Thyroid gland (tissue), 4 donors: ENCODE results near the gene STK10. TPM values are rescaled to one million over a fixed set of nuclear protein-coding genes. Genes with fewer than 3 reads are reported as not detected.

Experiments used
- DNase-seq, 2 donors: peaks; one replicate each; pipeline ENCODE4 v3.0.0-alpha.2; 2019
- H3K27ac ChIP-seq, 3 donors: fragments of 200-600 bp; sonication (generic); 1 replicate in 2 of 3; 2 replicates in 1 of 3; pipeline ENCODE4 v1.5.1; 2016 to 2019; ENCODE audit warnings: mild to moderate bottlenecking in 1 of 3, moderate library complexity in 1 of 3
- H3K27me3 ChIP-seq: fragments of 200-600 bp; sonication (generic); one replicate; pipeline ENCODE4 v1.5.1; 2019
- H3K36me3 ChIP-seq, 2 donors: fragments of 200-600 bp; sonication (generic); one replicate each; pipeline ENCODE4 v1.5.1; 2016 to 2019
- H3K4me1 ChIP-seq, 2 donors: fragments of 200-600 bp; sonication (generic); one replicate each; pipeline ENCODE4 v1.5.1; 2017 to 2019
- H3K4me3 ChIP-seq, 3 donors: fragments of 200-600 bp; sonication (generic); replicated peaks in 1 of 3; 1 replicate in 2 of 3; 2 replicates in 1 of 3; pipeline ENCODE4 v1.5.1; 2016; ENCODE audit warnings: mild to moderate bottlenecking in 1 of 3
- H3K9me3 ChIP-seq: fragments of 200-600 bp; sonication (generic); one replicate; pipeline ENCODE4 v1.5.1; 2017
- CTCF ChIP-seq, 6 experiments: fragments of 200-600 bp in 3 of 6; fragments of 450-650 bp in 3 of 6; sonication (generic) in 3 of 6; IDR thresholded peaks; one replicate each; pipeline ENCODE4 v1.5.1; 2016 to 2019; ENCODE audit warnings: antibody characterized with exemption in 6 of 6, mild to moderate bottlenecking in 2 of 6, inconsistent platforms in 1 of 6, moderate library complexity in 1 of 6
- POLR2A ChIP-seq, 2 donors: fragments of 450-650 bp; IDR thresholded peaks; one replicate each; pipeline ENCODE4 v1.6.1; 2017; ENCODE audit warnings: antibody characterized with exemption in 2 of 2, mild to moderate bottlenecking in 2 of 2, moderate library complexity in 1 of 2
- WGBS, 2 donors: methylation state at CpG; one replicate each; pipeline ENCODE4 v1.1.5; 2017; 5-methylcytosine and 5-hydroxymethylcytosine counted together
- intact Hi-C: fragments of 100-400 bp; cut with DNase I; formaldehyde crosslinking; loops from one replicate; pipeline ENCODE4 v1.15.1; 2023
- total RNA-seq, 4 donors: library from RNA; depleted of rRNA; stranded (reverse); fragments of >200 nt; gene quantifications; one replicate each; pipeline ENCODE4 v1.2.3, GENCODE V29; 2016

Gene STK10
- total RNA-seq, 4 donors from 2014 or later, result 5.5 to 11.6 (median 8.6) TPM

DNA sequence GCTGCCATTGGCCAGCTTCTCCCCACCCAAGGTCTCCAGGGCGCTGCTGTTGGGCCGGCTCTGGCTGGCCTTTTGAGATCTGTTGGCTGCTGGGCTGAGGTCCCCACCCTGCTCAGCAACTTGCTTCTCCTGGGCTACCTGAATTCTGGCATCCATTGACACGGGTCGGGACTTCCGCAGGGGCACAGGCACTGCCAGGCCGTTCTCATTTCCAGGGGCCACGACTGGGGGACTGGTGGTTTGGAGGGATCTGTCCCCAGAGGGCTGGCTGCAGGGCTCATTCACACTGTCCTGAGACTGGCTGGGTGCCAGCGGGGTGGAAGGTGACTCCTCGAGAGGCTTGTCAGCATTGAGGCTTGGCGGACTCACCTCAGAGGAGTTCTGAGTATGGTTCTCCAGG lies 94.5 kb downstream of the STK10 start:
- TF ChIP-seq POLR2A (IDR thresholded peaks at IDR 0.05), result no peak
- Histone ChIP-seq H3K9me3 (no peaks in the 10 kb centered on the region), H3K27me3 (no peaks in the 10 kb centered on the region), H3K27ac (no peak overlapping the region), H3K36me3 (no peaks in the 10 kb centered on the region), H3K4me3 (no peak overlapping the region), H3K4me1 (no peaks in the 10 kb centered on the region)
- peak; percentile 69 to 72 for DNase-seq
- intact Hi-C loops, result no loop called here
- WGBS, 2 donors, result 63 to 69% methylated on average over 5 to 8 of the region's 10 CpGs

DNA sequence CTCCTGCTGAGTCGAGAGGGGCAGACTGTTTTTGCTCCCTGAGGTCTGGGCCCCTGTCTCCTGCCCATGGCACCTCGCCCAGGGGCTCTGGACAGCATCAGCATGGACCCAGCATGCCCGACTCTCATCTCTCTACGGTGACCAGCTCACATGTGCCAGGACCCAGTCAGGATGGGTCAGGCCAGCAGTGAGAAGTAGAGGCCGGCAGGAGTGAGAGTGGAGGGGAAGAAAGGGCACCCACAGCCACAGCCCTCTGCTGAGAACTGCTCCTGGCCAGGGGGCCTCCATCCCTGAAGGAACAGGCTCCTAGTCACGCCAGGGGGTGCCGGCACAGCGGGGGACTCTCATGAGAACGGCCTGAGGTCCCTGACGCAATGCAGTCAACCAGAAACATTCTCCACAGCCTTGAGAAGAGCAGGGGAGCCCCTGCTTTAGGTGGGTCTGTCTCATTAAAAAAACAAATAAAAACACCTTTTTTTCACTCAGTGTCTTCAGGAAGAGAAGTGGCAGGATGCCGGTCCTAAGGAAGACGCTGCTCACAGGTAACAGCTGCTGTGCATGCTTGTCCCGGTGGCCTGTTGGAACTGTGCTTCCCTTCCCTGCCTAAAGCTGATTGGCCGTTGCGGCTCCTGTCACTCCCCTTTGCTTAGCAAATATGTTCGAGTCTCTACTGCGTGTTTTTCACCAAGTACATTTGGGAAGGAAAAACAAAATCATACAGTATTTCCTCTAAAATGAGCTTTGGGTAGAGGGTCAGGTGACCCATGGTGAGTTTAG lies 95.9 kb downstream of the STK10 start:
- TF ChIP-seq POLR2A (IDR thresholded peaks at IDR 0.05) (no peak), CTCF (IDR thresholded peaks at IDR 0.05) (no peak)
- no peaks in the 10 kb centered on the region for H3K9me3 ChIP-seq
- no peak overlapping the region for H3K27ac ChIP-seq
- intact Hi-C loops, result no loop called here
- H3K4me1 ChIP-seq, result no peaks in the 10 kb centered on the region
- H3K4me3 ChIP-seq, result no peak overlapping the region
- DNase-seq, result no peak
- no peaks in the 10 kb centered on the region for H3K27me3 ChIP-seq
- WGBS, 2 donors, result 62 to 80% methylated on average over 16 to 17 of the region's 17 CpGs
- no peaks in the 10 kb centered on the region for H3K36me3 ChIP-seq

- TF ChIP-seq CTCF (IDR thresholded peaks at IDR 0.05) (no peak), POLR2A (IDR thresholded peaks at IDR 0.05) (no peak)
- Histone ChIP-seq H3K4me3 (no peak overlapping the region), H3K4me1 (no peaks in the 10 kb centered on the region), H3K9me3 (no peaks in the 10 kb centered on the region), H3K36me3 (no peaks in the 10 kb centered on the region), H3K27me3 (no peaks in the 10 kb centered on the region), H3K27ac (no peak overlapping the region)
- DNase-seq, result no peak
- WGBS, 2 donors, result 95% methylated on average over 10 of the region's 10 CpGs
- intact Hi-C loops, result no loop called here
Observed at GRCh38 chr5:172090976-172091547, 97.0 kb downstream of the STK10 start.

DNA sequence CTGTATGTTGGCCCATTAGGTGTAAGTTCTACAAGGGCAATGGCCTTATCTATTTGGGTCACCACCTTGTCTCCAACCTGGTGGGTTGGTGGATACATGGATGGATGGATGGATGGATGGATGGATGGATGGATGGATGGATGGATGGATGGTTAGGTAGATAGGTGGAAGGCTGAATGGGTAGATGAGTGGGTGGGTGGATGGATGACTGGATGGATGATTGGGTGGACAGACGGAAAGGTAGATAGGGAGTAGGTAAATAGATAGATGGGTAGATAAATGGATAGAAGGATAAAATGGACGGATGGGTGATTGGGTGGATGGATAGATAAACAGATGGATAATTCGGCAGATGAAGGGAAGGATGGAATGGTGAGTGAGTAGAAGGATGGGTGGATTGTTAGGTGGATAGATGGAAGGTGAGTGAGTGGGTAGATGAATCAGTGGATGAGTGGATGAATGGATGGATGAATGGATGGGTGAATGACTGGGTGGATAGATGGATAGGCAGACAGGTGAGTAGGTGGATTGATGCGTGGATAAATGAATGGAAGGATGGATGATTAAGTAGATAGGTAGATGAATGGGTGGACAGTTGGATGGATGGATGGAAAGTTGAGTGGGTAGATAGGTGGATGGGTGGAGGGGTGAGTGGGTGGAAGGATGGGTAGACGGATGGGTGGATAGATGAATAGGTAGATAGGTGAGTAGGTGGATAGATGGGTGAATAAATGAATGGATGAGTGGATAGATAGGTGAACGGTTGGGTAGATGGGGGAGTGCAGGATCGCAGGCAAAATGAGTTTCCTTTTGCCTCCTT lies 98.5 kb downstream of the STK10 start:
- Histone ChIP-seq H3K9me3 (no peaks in the 10 kb centered on the region), H3K36me3 (no peaks in the 10 kb centered on the region), H3K4me3 (no peak overlapping the region), H3K4me1 (no peaks in the 10 kb centered on the region), H3K27me3 (no peaks in the 10 kb centered on the region), H3K27ac (no peak overlapping the region)
- DNase-seq, result no peak
- intact Hi-C loops, result no loop called here
- no peak for TF ChIP-seq POLR2A (IDR thresholded peaks at IDR 0.05)
- no peak for TF ChIP-seq CTCF (IDR thresholded peaks at IDR 0.05)
- WGBS, 2 donors, result 90 to 97% methylated on average over 7 of the region's 7 CpGs

GRCh38 chr5:172088801-172089200 lies 99.2 kb downstream of the STK10 start:
- Histone ChIP-seq H3K4me1 (no peaks in the 10 kb centered on the region), H3K4me3 (no peak overlapping the region), H3K27ac (no peak overlapping the region), H3K9me3 (no peaks in the 10 kb centered on the region), H3K36me3 (no peaks in the 10 kb centered on the region), H3K27me3 (no peaks in the 10 kb centered on the region)
- TF ChIP-seq CTCF (IDR thresholded peaks at IDR 0.05) (no peak), POLR2A (IDR thresholded peaks at IDR 0.05) (no peak)
- DNase-seq, result no peak
- intact Hi-C loops, result no loop called here
- WGBS, 2 donors, result 88 to 94% methylated on average over 2 of the region's 2 CpGs
